VCaP (cell line): ENCODE measurements around the gene RDH13.
A peak's percentile ranks its signal among the peaks of the same experiment; 100 is the strongest.

Experiments
- H3K27ac ChIP-seq: fragments of 450-650 bp; 2 replicates; pipeline ENCODE4 v1.5.1; 2017
- CTCF ChIP-seq: fragments of 450-650 bp; conservative IDR thresholded peaks from 2 replicates; pipeline ENCODE4 v1.5.1; 2017; ENCODE audit warnings: mild to moderate bottlenecking, moderate library complexity

The RDH13 gene

DNA sequence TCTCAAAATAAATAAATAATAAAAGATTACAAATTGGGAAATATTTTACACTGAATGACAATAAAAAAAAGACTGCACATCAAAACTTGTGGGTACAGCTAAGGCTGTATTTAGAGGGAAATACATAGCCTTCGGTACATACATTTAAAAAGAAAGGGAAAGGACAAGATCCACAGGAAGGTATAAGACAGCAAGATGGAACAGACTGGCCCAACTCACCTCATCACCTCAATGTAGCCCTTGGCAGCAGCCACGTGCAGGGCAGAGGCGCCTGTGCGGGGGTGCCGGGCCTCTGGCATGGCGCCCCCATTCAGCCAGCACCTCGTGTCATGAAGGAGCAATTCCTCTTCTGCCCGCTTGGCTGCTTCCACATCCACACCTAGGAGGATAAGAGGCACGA is 40.2 kb upstream of the RDH13 start:
- no peak overlapping the region for H3K27ac ChIP-seq
- no peak for TF ChIP-seq CTCF

DNA sequence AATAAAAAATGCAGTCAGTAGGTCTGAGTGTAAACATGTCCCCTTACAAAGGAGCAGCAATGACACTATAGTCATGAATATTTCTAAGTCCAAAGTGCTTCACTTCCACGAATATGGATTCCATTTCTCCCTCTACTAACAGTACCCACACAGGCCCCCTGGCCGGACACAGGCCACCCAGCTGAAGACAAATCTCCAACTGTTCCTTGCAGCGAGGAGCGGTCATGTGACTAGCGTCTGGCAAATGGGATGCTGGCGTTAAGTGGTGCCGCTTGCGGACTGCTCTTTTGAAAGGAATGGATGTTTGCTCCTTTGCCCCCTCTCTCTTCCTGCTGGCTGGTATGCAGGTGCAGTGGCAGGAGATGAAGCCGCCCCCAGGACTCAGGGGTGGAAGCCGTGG is 38.3 kb upstream of the RDH13 start:
- no peak overlapping the region for H3K27ac ChIP-seq
- no peak for TF ChIP-seq CTCF

DNA sequence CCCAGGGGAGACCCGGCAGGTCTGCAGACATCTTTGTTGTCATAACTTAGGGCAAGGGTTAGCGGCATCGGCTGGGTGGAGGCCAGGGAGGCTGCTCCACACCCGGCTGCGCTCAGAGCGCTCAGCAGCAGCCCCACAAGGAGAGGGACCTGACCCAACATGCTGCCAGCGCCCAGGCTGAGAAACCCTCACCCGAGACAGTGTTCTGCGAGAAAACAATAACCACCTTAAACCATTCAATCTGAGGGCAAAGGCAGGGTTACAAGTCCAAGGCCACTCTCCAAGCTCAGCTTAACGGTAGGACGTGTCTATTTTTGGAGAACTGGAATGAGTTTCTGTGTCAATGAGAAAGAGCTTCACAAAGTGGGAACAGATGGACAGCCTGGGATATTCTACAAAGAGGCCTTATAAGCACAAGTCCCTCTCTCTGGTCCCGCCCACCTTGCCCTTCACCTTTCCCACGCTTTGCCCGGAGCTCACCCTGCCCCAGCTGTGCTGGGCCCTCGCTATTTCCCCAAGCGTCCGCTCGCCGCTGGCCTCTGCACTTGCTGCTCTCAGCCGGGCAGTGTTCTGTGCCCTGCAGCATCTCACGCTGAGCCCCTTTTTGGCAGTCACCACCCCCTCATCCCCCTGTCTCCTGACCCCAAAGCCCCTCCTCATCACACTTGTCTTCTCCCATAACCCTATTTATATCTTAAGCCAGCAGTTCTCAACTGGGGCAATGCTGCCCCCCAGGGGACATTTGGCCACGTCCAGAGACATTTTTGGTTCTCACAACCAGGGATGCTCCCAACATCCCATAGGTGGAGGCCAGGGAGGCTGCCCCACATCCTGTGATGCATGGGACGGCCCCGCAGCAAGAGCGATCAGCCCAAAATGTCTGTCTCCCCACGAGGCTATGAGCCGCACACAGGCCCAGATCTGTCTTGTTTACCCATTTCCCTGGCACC is 36.9 kb upstream of the RDH13 start:
- no peak overlapping the region for H3K27ac ChIP-seq
- 0 out of 2 replicates have a peak, but pooled peaks have one; percentile 16 for TF ChIP-seq CTCF

GRCh38 chr19:55098716-55099556 is 36.0 kb upstream of the RDH13 start:
- no peak overlapping the region for H3K27ac ChIP-seq
- no peak for TF ChIP-seq CTCF

DNA sequence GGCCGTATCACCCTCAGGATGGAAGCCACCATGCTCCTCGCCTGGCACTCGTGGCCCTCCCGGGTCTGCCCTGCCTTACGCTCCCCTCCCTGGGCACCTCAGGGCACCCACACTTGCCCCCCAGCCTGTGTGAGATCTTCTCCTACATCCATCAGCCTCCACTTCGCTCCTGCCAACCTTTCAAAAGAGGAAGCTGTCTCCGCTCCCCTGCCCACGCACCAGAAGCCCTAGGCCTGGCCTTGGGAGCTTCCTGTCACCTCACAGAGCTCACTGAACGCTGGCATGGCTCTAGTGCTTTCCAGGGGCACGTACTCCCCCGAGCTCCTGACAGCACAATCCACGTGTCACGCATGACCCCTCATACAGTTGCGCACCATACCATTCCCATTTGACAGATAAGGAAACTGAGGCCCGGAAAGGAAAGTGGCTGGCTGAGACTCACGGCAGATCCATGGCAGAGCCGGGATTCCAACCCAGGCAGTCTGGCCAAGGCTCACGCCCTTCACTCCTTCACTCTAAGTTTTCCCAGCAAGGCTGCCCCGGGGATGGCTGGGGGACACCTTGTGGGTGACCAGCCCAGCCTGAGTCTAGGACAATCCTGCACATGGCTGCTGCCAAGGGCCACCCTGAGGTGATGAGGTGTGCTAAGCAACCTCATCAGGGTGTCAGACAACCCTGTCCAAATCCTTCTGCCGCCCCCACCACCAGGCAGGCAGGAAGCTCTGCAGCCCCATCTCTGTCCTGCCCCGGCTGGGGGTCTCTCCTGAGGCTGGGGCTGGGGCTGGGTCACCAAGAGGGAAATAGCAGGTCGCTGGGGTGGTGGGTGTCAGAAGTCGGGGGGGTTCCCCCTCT is 35.1 kb upstream of the RDH13 start:
- no peak for TF ChIP-seq CTCF
- no peak overlapping the region for H3K27ac ChIP-seq

DNA sequence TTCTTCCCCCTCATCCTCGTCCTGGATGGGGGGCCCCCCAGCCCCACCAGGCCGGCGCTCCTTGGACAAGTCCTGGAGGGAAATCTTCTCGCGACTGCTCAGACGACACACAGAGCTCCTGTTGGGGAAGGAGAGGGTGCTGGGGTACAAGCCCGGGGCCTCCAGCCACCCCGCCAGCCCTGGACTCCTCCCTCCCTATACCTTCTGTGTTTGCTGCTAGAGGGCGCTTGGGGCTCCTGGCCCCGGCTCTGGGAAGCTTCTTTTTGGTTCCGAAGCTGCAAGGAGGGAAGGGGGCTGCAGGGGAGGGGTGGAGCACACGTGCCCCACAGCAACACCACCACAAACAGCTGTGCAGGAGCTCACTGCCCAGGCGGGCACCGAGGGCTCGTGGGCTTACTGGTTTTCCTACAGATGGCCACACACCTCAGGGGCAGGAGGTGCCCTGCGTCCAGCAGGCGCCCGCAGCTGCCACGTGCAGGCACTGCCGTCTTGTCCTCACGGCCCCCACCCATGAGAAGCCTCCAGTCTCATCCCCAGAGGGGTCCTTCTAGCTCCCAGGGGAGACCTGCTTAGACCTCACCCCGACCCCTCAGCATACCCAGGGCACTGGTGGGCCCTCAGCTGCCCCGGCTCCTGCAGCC is 33.2 kb upstream of the RDH13 start:
- no peak overlapping the region for H3K27ac ChIP-seq
- TF ChIP-seq CTCF: no peak
